ENCODE measurements around the gene SULT1E1.
"Not testable (repeated sequence)": the region's sequence is repeated elsewhere in the genome, so short reads cannot be mapped to it uniquely, and the experiment has no call there.

DNA sequence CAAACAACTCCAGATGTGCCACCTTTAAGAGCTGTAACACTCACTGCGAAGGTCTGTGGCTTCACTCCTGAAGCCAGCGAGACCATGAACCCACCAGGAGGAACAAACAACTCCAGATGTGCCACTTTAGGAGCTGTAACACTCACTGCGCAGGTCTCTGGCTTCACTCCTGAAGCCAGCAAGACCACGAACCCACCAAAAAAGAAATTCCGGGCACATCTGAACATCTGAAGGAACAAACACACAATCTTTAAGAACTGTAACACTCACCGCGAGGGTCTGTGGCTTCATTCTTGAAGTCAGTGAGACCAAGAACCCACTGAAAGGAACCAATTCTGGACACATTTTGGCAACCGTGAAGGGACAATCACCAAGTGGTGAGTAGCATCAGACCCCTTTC is 34.9 kb downstream of the SULT1E1 start:
- TF ChIP-seq, protein P1, sequence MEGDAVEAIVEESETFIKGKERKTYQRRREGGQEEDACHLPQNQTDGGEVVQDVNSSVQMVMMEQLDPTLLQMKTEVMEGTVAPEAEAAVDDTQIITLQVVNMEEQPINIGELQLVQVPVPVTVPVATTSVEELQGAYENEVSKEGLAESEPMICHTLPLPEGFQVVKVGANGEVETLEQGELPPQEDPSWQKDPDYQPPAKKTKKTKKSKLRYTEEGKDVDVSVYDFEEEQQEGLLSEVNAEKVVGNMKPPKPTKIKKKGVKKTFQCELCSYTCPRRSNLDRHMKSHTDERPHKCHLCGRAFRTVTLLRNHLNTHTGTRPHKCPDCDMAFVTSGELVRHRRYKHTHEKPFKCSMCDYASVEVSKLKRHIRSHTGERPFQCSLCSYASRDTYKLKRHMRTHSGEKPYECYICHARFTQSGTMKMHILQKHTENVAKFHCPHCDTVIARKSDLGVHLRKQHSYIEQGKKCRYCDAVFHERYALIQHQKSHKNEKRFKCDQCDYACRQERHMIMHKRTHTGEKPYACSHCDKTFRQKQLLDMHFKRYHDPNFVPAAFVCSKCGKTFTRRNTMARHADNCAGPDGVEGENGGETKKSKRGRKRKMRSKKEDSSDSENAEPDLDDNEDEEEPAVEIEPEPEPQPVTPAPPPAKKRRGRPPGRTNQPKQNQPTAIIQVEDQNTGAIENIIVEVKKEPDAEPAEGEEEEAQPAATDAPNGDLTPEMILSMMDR (IDR thresholded peaks at IDR 0.05): not testable (repeated sequence)
- TF ChIP-seq POLR2A (IDR thresholded peaks at IDR 0.05): not testable (repeated sequence)

All from adrenal gland (tissue), 5 donors.